ENCODE results near the gene STARD4. TPM values are rescaled to one million over a fixed set of nuclear protein-coding genes. Genes with fewer than 3 reads are reported as not detected.

The STARD4 gene
- total RNA-seq, 2 experiments from 2014 or later = 71.8 to 74.9 TPM

DNA sequence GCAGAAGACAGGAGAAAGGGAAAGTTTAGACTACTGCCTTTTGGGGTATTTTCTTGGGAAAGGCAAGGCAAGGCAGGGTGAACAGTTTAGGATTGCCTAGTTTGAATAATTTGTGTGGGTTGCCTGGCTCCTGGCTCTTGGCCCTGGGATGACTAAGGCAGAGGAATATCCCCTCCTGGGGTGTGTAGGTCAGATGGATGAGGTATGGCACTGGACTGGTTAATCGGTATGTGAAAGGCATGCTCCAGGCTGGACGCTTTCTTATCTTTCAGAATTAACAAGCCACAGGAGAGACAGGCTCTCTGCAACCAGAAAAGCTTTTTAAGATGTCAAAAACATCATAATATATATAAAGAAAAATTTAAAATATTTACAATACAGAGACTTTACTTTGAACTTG lies 58.6 kb downstream of the STARD4 start:
- Mint-ChIP-seq H3K9me3 (no peaks in the 10 kb centered on the region), H3K36me3 (ENCODE audit: low read depth) (peaks cover 16% of the 10 kb centered on the region), H3K27me3 (no peaks in the 10 kb centered on the region), H3K4me3 (no peak overlapping the region), H3K27ac (no peak overlapping the region), H3K4me1 (no peaks in the 10 kb centered on the region)
- CTCF ChIA-PET = no interaction called here
- POLR2A ChIA-PET = no interaction called here
- no peak for DNase-seq

DNA sequence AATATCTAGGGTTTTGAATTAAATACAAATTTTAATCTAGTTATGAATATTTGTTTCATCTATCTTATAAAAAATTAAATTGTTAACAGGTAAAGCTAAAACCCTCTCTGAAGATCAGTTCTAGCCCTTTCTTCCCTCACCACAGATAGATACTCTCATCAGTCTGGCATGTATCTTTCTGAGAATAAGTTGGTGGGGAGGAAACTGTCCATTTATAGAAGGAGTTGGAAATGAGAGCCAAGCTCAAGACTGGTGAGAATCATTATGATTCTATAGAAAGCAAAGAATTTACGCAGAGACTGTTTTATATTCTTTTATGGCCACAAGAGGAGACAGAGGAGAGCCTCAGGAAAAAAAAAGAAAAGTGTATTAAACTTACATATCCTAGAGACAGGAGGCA lies 59.0 kb downstream of the STARD4 start:
- POLR2A ChIA-PET = no interaction called here
- CTCF ChIA-PET = no interaction called here
- peaks cover 16% of the 10 kb centered on the region for H3K36me3 Mint-ChIP-seq (ENCODE audit: low read depth)

DNA sequence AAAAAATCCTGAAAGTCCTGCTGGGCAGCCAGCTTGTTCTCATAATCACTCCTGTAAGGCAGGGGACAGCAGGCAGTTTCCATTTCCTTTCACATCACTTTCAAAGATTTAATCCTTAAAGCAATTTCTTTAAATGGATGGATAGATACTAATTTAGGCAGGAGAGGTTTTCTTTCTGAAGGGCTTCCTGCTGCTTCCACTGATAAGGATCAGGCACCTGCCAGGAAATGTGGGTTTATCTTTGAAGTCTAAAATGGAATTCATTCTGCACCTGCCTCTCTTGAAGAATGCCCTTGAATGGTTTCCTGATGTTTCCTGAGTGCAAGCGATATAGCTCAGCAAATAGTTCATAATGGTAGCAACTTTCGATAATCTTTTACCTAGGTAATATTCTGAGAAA lies 64.5 kb downstream of the STARD4 start:
- POLR2A ChIA-PET = interaction anchor here (1.0 kb wide), 1 partner anchor 9 kb away, joined by 3 read pairs; no protein-coding TSS in a partner anchor
- DNase-seq = no peak
- H3K4me3 Mint-ChIP-seq = no peak overlapping the region
- no peak overlapping the region for H3K27ac Mint-ChIP-seq
- no peaks in the 10 kb centered on the region for H3K27me3 Mint-ChIP-seq
- H3K36me3 Mint-ChIP-seq (ENCODE audit: low read depth) = peaks cover 28% of the 10 kb centered on the region
- H3K4me1 Mint-ChIP-seq = peaks cover 3% of the 10 kb centered on the region
- CTCF ChIA-PET = no interaction called here
- H3K9me3 Mint-ChIP-seq = no peaks in the 10 kb centered on the region

More for the DNA sequence above, 59.0 kb downstream of the STARD4 start:
- H3K27ac Mint-ChIP-seq = no peak overlapping the region
- no peak for DNase-seq
- H3K9me3 Mint-ChIP-seq = no peaks in the 10 kb centered on the region
- H3K27me3 Mint-ChIP-seq = no peaks in the 10 kb centered on the region
- H3K4me1 Mint-ChIP-seq = no peaks in the 10 kb centered on the region
- no peak overlapping the region for H3K4me3 Mint-ChIP-seq

DNA sequence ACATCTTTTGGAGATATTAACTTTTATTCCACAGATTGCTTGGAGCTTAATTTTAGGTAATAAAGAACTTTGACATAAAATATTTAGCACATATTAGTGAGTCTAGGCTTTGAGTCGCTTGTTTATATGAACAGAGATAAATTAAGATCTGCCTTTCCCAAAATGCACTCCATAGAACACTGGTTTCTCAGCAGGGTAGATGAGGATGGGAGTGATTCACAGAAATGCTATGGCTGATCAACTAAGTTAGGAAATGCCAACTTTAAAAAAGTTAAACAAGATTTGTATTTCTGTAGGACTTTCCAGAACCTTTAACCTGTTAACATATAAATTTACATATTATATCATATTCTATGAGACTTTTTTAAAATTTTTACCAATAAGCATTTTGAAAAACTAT lies 65.2 kb downstream of the STARD4 start:
- no peak overlapping the region for H3K27ac Mint-ChIP-seq
- H3K27me3 Mint-ChIP-seq = no peaks in the 10 kb centered on the region
- ChIA-PET CTCF (no interaction called here), POLR2A (interaction anchor here (1.0 kb wide), 1 partner anchor 8 kb away, joined by 3 read pairs; no protein-coding TSS in a partner anchor)
- peaks cover 3% of the 10 kb centered on the region for H3K4me1 Mint-ChIP-seq
- H3K9me3 Mint-ChIP-seq = no peaks in the 10 kb centered on the region
- no peak for DNase-seq
- no peak overlapping the region for H3K4me3 Mint-ChIP-seq
- H3K36me3 Mint-ChIP-seq (ENCODE audit: low read depth) = peaks cover 27% of the 10 kb centered on the region

Other genes with a start within 250 kb of the STARD4 start
- 1 to 10 TPM; 4.5 to 4.8 TPM for gene NREP, start 244.7 kb upstream of the STARD4 start, total RNA-seq